OCI-LY7 (cell line): ENCODE results near the gene SNCAIP. TPM values are rescaled to one million over a fixed set of nuclear protein-coding genes. Genes with fewer than 3 reads are reported as not detected.

Experiments used
- BruUV-seq: library from RNA; stranded (reverse); fragments of 400-500 nt; replicated peaks from 2 replicates; lab custom pipeline; 2021; lab: Mats Ljungman, UMichigan
- CTCF ChIA-PET: fragments of 300-600 bp; sonication (Branson Sonifier 250); formaldehyde crosslinking; loops from one replicate; lab custom pipeline; 2022; ENCODE audit warnings: antibody characterized with exemption; ENCODE audit not compliant: unreplicated experiment; lab: Charles Lee
- POLR2A ChIA-PET: fragments of 300-600 bp; sonication (Branson Sonifier 250); formaldehyde crosslinking; loops from one replicate; lab custom pipeline; 2022; ENCODE audit warnings: antibody characterized with exemption; lab: Charles Lee
- DNase-seq: peaks from one replicate; pipeline ENCODE4 v3.0.0-alpha.2; 2015; ENCODE audit warnings: low spot score
- H2AFZ ChIP-seq: fragments of 200-600 bp; sonication (generic), shearing (Covaris generic); 2 replicates; pipeline ENCODE4 v1.6.1; 2014; ENCODE audit warnings: mild to moderate bottlenecking, antibody characterized with exemption, low read length, moderate library complexity
- H3K27ac ChIP-seq: fragments of 200-600 bp; sonication (generic); 2 replicates; pipeline ENCODE4 v1.5.1; 2014; ENCODE audit warnings: mixed run types, low read depth, mild to moderate bottlenecking, moderate library complexity, low read length, inconsistent platforms; ENCODE audit not compliant: poor library complexity, severe bottlenecking
- H3K36me3 ChIP-seq: fragments of 200-600 bp; sonication (generic); 2 replicates; pipeline ENCODE4 v1.6.1; 2014; ENCODE audit warnings: mild to moderate bottlenecking, antibody characterized with exemption, low read length, moderate library complexity, mixed read lengths; ENCODE audit not compliant: insufficient read depth
- H3K4me1 ChIP-seq: fragments of 200-600 bp; sonication (generic); 2 replicates; pipeline ENCODE4 v1.5.1; 2014; ENCODE audit warnings: mild to moderate bottlenecking, low read length; ENCODE audit not compliant: insufficient read depth, poor library complexity, severe bottlenecking
- H3K4me2 ChIP-seq: fragments of 200-600 bp; sonication (generic); 2 replicates; pipeline ENCODE4 v1.6.1; 2014; ENCODE audit warnings: mild to moderate bottlenecking, low read length
- H3K4me3 ChIP-seq: fragments of 200-600 bp; sonication (generic); 2 replicates; pipeline ENCODE4 v1.5.1; 2014; ENCODE audit warnings: mild to moderate bottlenecking, low read depth, low read length; ENCODE audit not compliant: poor library complexity, severe bottlenecking
- H3K79me2 ChIP-seq: fragments of 200-600 bp; sonication (generic); 2 replicates; pipeline ENCODE4 v1.6.1; 2016; ENCODE audit warnings: low read depth, mild to moderate bottlenecking, low read length, moderate library complexity, mixed read lengths; ENCODE audit not compliant: insufficient read depth
- H3K9me2 ChIP-seq: fragments of 200-600 bp; sonication (generic); 2 replicates; pipeline ENCODE4 v1.6.1; 2016; ENCODE audit warnings: mild to moderate bottlenecking, low read length, mixed read lengths; ENCODE audit not compliant: insufficient read depth
- H3K9me3 ChIP-seq: fragments of 200-600 bp; sonication (generic); 2 replicates; pipeline ENCODE4 v1.6.1; 2014; ENCODE audit warnings: mild to moderate bottlenecking, mixed run types, low read length, mixed read lengths
- H4K20me1 ChIP-seq: fragments of 200-600 bp; sonication (generic); 2 replicates; pipeline ENCODE4 v1.6.1; 2014; ENCODE audit warnings: mild to moderate bottlenecking, antibody characterized with exemption, low read length, moderate library complexity, mixed read lengths; ENCODE audit not compliant: insufficient read depth
- CTCF ChIP-seq: fragments of 200-600 bp; sonication (generic); conservative IDR thresholded peaks from 2 replicates; pipeline ENCODE4 v1.5.1; 2014; ENCODE audit warnings: mild to moderate bottlenecking, antibody characterized with exemption, low read length, moderate library complexity, mixed read lengths
- EZH2phosphoT487 ChIP-seq: fragments of 200-600 bp; sonication (generic); IDR thresholded peaks from 2 replicates; pipeline ENCODE4 v1.6.1; 2018; ENCODE audit warnings: low read depth, borderline replicate concordance, mild to moderate bottlenecking, mixed run types, antibody characterized with exemption, low read length, moderate library complexity, mixed read lengths
- intact Hi-C: fragments of 100-400 bp; cut with micrococcal nuclease; formaldehyde crosslinking; loops from one replicate; pipeline ENCODE4 v1.10.0; 2022; ENCODE audit not compliant: unreplicated experiment
- total RNA-seq, 2 experiments: library from RNA; depleted of rRNA in 1 of 2; stranded (reverse); fragments of >200 nt in 1 of 2; shearing (Covaris generic) in 1 of 2; gene quantifications; 2 replicates each; pipeline ENCODE4 v1.2.3, GENCODE V29; 2014 to 2022

SNCAIP gene
- total RNA-seq, 2 experiments from 2014 or later: not detected

DNA sequence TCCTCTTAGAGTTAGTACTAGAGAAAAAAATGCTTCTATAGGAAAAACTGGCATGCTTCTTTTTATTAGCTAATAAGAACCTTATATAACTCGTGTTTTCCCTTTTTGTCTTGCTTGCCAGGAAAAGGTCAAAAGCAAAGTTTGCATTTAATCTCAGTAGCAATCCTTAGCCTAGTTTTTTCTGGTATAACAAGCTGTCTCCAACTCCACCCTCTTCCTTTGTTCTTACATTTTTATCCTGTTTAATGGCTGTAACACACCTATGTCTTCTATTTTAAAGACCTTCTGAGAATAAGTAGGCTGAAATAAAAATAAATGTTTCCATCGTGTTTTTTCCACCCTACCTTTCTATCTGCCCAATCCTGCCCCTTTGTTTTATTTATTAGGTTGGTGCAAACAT, 158.3 kb downstream of the SNCAIP start:
- Histone ChIP-seq H4K20me1 (no peaks in the 10 kb centered on the region), H3K79me2 (no peaks in the 10 kb centered on the region), H3K9me2 (no peaks in the 10 kb centered on the region), H2AFZ (no peak overlapping the region), H3K9me3 (no peaks in the 10 kb centered on the region), H3K27ac (no peak overlapping the region), H3K4me1 (no peaks in the 10 kb centered on the region), H3K4me2 (no peak overlapping the region), H3K36me3 (no peaks in the 10 kb centered on the region), H3K4me3 (no peak overlapping the region)
- DNase-seq: no peak
- intact Hi-C loops: no loop called here
- ChIA-PET CTCF (no interaction called here), POLR2A (no interaction called here)
- no TSS peak for BruUV-seq
- TF ChIP-seq CTCF (no peak), EZH2phosphoT487 (no peak)

DNA sequence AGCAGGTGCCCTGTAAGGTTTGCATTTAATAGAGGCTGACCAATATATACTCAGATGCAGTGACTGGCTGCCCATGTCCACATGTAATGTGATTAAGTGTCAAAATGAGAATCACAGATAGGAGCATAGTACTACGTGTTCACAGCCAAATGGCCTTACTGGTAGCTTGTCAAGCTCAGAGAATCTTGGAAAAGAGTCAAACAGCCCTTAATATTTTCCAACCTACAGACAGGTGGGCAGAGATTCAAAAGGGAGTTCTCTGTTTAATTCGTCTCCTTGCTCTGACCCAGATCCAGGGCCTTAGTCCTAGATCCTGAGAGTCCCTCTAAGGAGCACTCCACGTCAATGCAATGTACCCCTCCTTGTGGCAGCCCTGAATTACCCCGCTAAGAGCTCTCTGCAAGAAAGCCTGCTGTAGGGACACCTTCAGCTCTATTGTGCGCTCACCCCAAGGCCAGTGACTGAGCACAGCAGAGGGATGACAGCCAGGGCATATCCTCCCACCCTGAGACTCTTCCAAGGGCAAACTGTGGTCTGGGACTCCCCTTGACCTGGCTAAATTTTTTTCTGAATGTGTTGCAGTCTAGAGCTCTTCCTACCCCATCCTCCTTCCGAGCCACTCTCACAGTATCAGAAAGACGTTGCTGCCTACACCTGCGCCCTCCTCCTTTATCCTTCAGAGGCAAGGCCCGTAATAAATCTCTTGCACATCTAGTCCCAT, 159.2 kb downstream of the SNCAIP start:
- no peaks in the 10 kb centered on the region for H3K79me2 ChIP-seq
- H2AFZ ChIP-seq: no peak overlapping the region
- no peak for DNase-seq
- intact Hi-C loops: no loop called here
- no peaks in the 10 kb centered on the region for H4K20me1 ChIP-seq
- no TSS peak for BruUV-seq
- no peak overlapping the region for H3K4me3 ChIP-seq
- H3K27ac ChIP-seq: no peak overlapping the region
- no peaks in the 10 kb centered on the region for H3K9me3 ChIP-seq
- H3K9me2 ChIP-seq: no peaks in the 10 kb centered on the region
- CTCF ChIA-PET: no interaction called here
- POLR2A ChIA-PET: no interaction called here
- H3K4me2 ChIP-seq: no peak overlapping the region
- no peaks in the 10 kb centered on the region for H3K36me3 ChIP-seq
- no peak for TF ChIP-seq CTCF
- no peak for TF ChIP-seq EZH2phosphoT487
- no peaks in the 10 kb centered on the region for H3K4me1 ChIP-seq

DNA sequence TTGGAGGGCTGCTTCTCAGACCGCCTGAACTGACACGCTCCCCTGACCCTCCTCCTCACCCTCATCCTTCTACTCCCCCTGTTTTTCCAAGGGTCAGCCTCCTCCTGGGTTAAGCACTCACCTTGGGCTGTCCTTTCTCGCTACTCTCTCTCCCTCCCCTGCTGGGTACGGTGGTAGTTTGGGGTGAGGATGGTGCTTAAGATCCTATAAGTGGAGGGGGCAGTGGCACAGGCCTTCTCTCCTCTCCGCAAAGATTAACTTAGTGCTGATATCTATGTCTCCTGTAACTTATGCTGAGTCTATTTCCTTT, 159.7 kb downstream of the SNCAIP start:
- CTCF ChIA-PET: no interaction called here
- no peaks in the 10 kb centered on the region for H3K9me3 ChIP-seq
- no peaks in the 10 kb centered on the region for H3K4me1 ChIP-seq
- no peak overlapping the region for H3K4me2 ChIP-seq
- intact Hi-C loops: no loop called here
- BruUV-seq: no TSS peak
- no peak overlapping the region for H2AFZ ChIP-seq
- POLR2A ChIA-PET: interaction anchor here (0.6 kb wide), 1 partner anchor 17 kb away, joined by 3 read pairs; no protein-coding TSS in a partner anchor
- no peak for TF ChIP-seq CTCF
- no peak for TF ChIP-seq EZH2phosphoT487
- no peaks in the 10 kb centered on the region for H3K9me2 ChIP-seq
- H3K4me3 ChIP-seq: no peak overlapping the region
- DNase-seq: no peak
- no peaks in the 10 kb centered on the region for H3K79me2 ChIP-seq
- no peaks in the 10 kb centered on the region for H3K36me3 ChIP-seq
- H4K20me1 ChIP-seq: no peaks in the 10 kb centered on the region
- H3K27ac ChIP-seq: no peak overlapping the region
